Stimulated activated CD4-positive, alpha-beta T cell treated with anti-CD3 and anti-CD28 coated beads, Interleukin-4, amount 100 ng/mL, for 4 hours (primary cell): Measurements from ENCODE around the gene VAX1.

Experiments used
- DNase-seq, 2 experiments: peaks; one replicate each; pipeline ENCODE4 v3.0.0-alpha.2; 2020

The VAX1 gene

GRCh38 chr10:117163954-117164548 is 26.0 kb upstream of the VAX1 start:
- no peak for DNase-seq

GRCh38 chr10:117163061-117163953 is 25.2 kb upstream of the VAX1 start:
- no peak for DNase-seq

- no peak for DNase-seq
Observed at GRCh38 chr10:117162093-117163060, 24.3 kb upstream of the VAX1 start.

DNA sequence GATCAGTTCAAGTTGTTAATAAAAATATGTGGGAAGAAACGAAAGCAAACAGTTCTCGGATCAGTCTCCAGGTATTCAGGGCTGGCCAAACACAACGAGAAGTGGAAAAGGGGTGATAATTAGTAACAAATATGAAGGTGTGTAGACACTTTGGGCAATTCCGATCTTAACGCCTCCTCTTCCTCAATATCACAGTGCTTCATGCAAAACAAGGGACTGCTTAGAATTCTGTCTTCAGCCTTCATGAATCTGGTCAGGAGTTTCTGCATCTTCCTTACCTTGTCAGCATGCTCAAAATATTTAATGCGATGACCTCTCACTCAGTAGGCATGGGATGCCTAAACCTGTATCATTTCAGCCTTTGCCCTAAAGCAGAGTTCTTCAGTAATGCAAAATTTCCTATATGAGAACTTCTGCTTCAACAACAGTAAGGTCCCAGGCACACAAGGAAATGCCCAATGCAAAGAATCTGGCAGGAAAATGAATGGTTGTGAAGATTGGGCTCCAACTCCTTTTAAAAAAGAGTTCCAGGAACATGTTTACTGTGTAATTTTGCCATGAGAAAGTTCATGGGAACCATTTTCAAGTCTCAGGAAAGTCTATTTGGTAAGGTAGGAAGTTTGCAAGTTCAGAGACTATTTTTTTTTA is 23.4 kb upstream of the VAX1 start:
- no peak for DNase-seq

DNA sequence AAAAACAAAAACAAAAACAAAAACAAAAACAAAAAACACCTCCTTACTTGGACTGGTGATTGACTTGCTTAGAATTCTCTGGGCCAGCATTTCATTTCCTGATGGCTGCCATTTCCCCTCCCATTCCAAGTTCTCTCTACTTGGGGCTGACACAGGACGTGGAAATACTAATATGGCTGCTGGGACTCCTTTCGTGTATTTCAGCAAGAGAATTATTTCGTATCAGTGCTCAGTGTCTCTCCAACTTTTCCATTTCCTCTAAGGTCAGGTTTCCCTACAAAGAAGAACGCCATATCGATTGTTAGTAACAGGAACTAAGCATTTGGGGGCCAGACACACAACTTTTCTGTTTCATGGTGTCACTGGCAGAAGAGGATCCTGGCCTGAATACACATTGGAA is 22.5 kb upstream of the VAX1 start:
- DNase-seq: no peak

DNA sequence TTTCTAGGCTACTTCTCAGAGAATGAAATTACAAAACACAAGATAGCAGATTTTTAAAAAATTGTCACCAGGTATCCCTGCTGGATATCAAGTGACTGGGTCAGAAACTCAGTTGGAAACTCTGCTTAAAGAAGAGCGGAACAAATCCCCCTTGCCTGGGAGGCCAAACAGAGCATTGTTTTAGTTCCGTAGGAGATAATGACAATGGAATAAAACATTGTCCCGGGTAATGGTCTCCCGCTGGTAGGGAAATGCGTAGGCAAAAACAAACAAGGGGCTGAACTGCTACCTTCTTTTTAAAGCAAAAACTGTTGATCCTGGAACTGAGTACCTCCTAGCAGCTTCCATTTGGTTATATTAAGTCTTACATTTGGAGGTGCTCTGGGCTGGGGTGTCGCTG is 21.3 kb upstream of the VAX1 start:
- DNase-seq: no peak

DNA sequence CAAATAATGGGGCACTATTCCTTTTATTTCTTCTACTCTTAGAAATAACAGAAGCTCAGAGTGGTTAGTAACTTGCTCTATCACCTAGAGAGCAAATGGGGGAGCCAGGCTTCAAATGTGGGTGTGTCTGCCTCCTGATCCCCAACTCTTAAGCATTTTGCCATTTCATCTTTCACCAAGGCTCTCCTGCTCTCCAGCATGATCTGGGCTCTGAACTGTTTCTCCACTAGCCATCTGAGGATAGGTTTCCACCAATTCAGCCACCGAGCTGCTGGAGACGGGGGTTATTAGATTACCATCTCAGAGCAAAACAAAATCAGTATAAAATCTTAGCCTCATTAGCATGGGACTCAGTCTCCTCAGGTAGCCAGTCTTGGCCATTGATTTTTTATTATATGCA is 20.2 kb upstream of the VAX1 start:
- DNase-seq: no peak

DNA sequence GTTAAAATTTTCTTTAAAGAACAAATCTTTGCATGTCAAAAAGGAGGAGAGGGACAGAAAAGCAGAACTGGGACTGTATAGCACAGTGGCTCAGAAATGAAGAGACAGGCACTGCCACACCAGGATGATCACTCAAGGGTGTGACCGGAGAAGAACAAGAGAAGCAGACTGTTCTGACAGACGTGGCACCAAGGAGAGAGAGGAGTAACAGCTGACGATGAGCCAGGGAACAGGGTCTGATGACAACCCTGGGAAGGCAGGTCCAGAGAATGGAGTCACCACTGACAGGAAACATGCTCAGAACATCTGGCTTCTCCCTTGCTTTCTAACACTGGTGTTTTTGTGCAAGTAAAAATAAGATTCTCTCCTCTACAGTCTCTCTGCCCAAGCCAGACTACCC is 14.6 kb upstream of the VAX1 start:
- no peak for DNase-seq

- no peak for DNase-seq
Observed at GRCh38 chr10:117148284-117148683, 10.2 kb upstream of the VAX1 start.

DNA sequence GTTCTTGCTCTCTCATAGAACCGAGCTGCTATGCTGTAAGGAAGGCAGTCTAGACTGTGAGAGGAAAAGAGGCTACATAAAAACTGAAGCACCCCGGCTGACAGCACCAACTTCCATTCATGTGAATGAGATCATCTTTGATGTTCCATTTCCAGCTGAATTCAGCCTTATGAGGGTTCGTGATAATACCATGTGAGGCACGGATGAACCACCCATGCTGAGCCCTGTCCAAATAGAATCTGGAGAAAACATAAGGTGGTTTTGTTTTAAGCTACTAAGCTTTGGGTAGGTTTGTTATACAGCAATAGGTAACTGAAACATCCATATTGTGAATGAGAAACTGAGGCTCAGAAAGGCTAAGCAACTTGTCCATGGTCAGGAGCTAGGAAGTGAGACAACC is 6.9 kb upstream of the VAX1 start:
- DNase-seq: no peak

- DNase-seq: no peak
Observed at GRCh38 chr10:117143103-117143823, 5.2 kb upstream of the VAX1 start.

- DNase-seq: no peak
Observed at GRCh38 chr10:117140525-117140902, 2.4 kb upstream of the VAX1 start.

DNA sequence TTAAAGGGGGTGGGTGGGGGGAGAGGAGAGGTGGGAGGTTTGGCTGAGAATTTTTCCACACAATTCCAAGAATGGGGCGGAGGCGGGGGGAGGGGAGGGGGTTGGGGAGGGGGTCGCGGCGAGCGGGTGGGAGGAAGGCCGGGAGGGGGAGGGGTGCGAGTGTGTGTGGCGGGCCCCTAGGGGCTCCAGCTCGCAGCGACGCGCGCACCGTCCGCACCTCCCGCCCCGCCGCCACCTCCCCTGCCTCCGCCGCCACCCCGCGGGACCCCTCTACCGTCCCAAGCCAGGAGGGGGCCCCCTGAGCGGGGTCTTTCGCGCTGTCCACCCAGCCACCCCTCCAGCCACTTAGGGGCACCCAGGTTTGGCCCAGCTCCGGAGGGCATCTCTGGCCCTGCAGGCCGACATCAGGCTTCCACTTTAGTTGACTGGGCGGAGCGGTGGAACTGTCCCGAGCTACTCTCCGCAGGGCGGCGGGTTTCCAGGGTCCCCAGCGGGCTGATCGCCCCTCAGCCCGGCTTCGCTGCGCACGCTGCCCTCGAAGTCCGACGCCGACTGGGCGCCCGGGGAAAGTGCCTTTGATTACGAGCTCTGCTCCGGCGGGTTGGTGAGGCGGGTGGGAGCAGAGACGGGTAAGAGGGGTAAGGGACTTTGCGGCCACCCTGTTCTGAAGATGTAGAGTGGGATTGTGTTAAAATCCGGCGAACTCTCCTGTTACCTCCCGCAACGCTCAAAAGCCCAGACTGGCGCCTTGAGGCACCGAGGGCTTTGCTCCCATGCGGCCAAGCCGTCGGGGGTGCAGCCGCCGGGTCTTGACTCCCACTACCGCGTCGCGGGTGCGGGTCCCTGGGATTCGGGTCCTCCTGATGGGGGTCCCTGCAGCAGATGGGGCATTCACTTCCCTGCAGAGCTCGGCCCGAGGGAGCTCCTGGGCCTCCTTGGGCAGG is 1.8 kb upstream of the VAX1 start:
- no peak for DNase-seq

- DNase-seq: no peak
Observed at GRCh38 chr10:117138838-117139580, 939 bp upstream of the VAX1 start.

DNA sequence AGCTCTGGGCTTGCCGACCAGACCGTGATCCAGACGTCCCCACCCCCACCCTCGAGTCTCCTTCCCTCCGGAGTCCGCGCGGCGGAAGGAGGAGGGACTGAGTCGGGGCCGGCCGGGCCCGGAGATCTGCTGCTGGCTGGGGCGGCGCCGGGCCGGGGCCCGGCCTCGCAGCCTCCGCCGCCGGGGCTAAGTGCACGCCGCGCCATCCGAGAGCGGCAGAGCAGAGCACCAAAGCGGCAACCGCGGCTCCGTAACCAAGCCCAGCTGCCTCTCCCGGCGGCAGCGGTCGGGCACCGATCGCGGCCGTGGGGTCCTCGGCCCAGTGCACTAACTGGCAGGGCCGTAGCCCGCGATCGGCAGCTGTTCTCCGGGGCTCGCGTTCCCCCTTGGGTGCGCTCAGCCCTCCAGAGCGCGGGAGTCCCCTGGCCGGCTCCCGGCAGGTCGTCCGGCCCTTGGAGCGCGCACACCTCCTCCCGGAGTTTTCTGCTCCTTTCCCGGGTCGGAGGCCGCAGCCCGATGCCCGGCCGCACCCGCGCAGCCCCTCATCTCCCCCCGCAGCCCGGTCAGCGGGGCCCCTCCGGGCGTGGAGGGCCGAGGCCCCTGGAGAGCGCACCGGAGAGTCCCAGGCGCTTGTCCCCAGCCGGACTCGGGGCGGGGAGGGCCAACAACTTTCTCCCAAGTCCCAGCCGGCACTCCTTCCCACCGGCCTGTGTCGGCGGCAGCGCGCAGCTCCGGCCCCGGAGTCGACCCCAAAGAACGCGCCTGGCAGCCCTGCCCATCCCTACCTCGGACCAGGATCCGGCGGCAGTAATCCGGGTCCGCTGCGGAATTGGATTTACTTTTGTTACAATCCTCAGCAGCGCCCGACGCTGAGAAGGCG is 799 bp downstream of the VAX1 start:
- no peak for DNase-seq

GRCh38 chr10:117136391-117136975 is 1.6 kb downstream of the VAX1 start:
- no peak for DNase-seq

DNA sequence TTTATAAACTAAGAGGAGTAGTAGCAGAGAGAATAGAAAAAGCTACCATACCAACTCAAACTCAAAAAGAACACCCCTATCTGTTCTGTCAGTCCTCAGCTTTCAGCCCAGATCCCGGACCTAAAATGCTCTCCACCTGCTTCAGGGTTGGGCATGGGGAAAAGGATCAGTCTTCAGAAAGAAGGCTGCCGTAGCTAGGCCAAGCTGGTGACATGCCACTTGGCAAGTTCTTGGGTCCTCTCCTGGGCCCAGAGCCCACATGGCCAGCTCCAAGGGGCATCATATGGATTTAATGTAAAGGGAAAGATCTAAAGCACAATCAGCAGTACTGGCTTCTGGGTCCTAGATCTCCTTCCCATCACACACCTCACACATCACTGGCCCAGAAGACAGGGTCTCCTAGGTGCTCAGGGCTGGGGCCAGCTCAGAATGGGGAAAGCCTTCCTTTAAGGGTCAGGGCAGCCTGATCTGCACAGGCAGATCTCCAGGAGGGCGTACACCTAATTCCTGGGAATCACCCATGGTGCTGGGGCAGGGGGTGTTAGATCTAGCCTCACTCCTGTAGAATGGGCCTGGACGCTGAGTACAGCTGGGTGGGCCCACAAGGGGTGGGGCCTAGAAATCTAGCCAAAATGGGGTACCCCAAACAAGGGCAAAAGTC is 2.5 kb downstream of the VAX1 start:
- DNase-seq: no peak

DNA sequence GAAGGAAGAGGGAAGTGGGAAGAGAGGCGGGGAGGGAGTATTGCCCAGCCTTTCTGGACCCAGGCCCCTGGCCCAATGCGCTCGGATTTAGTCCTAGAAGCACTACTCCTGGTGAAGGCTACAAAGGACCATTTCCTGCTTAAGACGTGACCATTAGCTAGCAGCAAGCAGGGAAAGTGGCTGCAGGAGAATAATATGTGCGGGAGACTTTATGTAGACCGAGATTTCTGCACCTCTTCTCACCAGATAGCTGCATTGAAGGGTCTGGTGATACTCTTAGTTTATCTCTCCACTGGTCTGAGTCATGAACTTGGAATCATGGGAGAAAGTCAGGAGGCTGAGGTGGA is 3.1 kb downstream of the VAX1 start:
- no peak for DNase-seq
